HG03460 (cell line): ENCODE data around the gene MYO7B.
"Not testable (repeated sequence)": the region's sequence is repeated elsewhere in the genome, so short reads cannot be mapped to it uniquely, and the experiment has no call there.

Experiments used
- ATAC-seq: cut with Tn5 transposase; IDR thresholded peaks from one replicate; pipeline ENCODE4 v1.9.1; 2021; ENCODE audit not compliant: unreplicated experiment

The MYO7B gene

DNA sequence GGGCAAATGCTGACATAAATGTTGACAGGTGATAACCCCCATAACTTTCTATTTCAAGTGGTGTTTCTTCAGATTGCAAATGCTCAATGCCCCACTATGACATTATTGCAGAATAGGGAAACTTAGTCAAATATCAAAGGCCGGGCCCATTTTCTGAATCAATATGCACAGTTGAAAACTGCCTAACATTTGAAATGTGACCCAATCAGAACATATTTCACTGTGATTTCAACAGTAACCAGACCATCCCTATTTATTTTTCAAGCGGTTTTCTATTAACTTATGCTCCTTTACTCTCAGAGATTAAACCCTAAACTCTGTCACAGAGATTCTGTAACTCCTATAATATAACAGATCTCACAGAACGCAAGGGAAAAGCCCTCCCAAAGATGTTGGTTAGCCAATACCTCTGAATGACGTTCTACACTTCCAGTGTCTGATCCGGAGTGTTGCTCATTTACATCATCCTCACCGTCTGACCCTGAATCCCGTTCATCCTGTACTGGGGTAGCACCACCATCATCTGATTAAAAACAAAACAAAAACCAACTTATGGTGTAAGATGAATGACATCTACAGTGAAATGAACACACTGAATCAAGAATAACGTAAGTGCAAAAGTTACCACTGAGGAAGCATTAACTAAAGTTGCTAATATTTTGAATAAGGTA, 12.1 kb upstream of the MYO7B start:
- no peak for ATAC-seq

DNA sequence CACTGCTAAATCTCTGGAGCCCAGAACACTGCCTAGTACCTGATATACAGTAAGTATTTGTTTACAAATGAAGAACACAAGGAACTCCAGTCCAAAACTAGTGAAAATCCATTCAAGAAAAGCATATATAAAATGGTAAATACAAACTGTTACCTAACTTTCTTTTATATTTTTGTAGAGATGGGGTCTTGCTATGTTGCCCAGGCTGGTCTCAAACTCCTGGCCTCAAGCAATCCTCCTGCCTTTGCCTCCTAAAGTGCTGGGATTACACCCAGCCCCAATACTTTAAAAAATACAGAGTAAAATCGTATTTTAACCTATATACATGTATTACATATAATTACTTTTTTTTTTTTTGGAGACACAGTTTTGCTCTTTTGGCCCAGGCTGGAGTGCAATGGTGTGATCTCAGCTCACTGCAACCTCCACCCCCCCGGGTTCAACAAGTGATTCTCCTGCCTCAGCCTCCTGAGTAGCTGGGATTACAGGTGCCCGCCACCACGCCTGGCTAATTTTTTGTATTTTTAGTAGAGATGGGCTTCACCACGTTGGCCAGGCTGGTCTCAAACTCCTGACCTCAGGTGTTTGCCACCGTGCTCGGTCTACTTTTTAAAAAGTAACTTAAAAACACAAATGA, 11.2 kb upstream of the MYO7B start:
- ATAC-seq = not testable (repeated sequence)

DNA sequence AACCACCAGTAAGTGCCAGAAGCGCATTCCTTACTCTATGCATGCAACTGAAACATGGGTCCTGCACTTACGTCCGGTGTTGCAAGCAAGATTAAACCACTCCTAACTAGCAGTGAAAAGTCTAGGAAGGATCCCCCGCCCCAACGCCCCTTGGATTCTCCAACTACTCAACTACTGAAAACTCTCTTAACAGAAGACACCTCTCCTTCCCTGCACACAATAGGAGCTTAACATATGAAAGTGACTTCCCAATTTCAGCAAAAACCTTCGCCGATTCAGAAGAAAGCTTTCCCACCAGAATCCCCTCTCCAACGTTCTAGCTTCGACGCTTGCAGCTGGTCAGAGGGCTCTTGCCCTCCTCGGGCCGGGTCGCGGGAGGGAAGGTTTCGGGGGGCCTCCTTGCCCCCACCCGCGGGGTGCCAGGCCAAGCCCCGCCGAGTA, 9.8 kb upstream of the MYO7B start:
- no peak for ATAC-seq

DNA sequence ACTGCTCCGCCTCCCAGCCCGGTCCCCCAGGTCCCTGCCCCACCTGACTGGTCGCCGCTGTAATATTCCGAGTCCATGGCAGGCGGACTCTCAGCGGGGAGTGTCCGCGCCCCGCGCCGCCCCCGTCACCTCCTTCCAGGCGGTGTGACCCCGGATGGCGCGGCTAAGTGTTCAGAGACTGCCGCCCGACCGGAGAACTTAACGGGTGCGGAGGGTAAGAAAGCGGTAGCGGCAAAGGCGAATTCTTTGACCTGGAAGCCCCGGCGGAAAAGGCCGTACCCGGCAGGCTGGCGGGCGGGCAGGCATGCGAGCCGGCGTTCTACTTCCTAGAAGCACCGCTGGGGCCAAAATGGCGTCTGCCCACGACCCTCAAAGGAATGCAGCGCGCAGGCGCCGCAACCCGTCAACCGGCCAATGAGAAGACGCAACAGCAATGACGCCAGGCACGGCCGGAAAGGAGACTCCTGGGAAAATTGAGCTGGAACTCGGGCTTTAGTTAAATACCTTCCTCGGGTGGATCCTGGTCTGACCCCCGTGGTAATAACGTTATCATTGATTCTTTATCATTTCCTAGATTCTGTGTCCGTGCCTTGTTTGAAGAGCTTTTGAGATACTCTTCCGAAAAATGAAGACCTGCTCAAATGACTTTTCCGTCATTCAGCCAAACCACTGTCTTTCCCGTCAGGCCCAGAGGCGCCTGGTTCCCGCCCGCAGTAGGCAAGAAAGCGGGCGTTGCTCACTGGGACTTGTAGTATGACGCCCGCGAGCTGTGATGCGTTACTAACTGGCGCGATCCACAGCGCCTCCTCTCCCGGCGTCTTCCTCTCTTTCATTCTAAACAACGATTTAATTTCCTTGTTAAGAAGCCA, 9.1 kb upstream of the MYO7B start, which contains the start of gene IWS1:
IWS1 (minus strand) TSS at position 358 of the 869 bp plus-strand sequence; CDS start at position 77, 281 bp downstream.
- peak; percentile 88 for ATAC-seq

DNA sequence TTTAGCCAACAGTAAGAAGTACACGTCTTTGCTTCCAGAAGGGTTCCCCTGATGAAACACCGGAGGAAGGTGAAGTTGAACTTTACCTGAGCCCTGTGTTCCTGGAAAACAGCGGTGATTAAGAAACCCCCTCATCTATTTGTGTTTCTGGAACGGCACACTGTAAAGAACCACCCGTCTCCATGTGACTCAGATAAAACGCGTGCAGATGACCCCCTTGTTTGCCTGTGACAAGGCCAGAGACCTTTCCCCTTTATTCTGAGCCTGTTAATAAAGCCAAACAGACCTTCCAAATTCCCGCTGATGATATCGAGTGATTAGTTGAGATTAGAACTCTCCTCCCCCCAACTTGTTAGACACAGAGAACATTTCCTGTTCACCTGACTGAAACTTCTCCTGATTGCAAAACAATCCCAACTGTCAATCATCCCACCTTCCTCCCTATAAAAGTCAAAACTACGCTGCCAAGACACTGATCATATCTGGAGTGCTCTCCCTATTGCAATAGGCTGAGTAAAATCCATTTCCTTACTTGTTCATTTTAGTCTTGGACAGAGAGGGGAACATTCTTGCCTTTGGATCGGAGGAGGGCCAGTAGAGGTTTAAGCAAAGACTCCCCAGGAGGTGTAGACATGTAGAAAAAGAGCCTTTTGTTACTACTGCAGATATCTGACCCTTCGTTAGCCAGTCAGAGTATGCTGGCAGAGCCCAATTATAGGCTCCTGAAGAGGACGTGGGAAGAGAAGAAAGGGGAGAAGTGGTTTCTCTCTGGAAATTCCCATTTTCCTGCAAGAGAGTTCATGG, 8.3 kb upstream of the MYO7B start:
- peak; percentile 15 for ATAC-seq

DNA sequence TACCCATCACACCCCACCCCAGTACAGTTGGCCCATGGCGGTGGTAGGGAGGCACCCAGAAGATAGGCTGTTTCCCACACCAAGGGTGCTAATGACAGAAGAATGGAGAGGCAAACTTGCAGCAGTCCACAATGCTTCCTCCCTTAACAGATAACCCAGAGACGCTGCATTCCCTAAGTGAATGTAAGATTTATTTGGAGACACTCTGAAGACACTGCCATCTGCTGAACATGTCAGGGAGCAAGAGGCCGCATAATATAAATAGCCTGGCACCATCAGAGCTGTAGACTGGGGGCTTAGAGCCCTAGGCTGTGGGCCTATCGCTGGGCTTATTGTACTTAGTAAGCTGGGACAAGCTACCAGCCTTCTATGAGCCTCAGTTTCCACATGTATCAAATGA, 7.0 kb upstream of the MYO7B start:
- ATAC-seq = no peak

DNA sequence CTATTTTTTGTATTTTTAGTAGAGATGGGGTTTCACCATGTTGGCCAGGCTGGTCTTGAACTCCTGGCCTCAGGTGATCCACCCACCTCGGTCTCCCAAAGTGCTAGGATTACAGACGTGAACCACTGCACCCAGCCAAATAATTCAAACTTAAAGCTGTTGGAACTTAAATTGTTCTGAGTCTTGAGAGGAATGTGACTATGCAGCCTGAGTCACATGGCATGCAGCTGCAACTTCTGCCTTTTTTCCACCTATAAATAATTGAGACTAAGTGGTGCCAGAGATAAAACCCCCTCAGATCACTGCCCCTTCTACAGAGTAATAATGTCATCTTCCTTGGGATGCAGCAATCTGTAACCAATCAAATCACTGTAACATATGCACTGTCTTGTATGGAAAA, 6.1 kb upstream of the MYO7B start:
- ATAC-seq = not testable (repeated sequence)

DNA sequence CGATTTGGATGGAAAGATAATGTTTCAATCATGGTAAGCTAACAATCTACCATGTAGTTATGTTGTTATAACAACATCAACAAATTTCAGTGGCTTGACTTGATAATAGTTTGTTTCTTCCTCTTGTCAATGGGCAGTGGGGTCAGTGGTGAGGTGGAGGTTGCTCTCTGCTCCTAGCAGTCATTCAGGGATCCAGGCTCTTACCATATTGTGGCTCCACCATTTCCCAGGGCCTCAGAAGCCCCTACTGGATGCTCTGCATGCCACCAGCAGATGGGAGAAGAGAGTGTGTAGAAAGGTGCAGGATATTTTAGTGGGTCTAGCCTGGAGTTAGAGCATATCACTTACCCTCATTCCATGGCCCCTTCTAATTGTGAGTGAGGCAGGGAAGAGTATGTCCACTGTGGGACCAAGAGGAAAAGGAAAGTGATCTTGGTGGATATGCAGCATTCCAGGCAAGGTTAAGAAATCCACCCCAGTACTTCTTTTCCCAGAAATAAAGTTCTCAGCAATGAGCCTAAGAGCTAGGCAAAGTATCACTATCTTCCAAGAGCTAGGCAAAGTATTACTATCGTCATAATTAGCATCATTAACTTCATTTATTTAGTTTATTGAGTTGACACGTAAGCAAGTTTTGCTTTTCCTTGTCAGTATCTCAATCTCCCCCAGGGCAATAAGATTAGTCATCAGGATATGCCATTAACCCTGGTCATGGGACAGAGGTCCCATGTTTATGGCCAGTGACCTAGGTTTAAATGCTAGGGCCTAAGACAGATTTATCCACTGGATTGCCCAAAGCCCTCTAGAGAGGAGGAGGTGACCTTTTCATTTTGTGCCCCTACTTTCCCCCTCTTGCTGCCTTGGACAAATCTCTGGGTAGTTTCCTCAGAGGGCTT, 5.0 kb upstream of the MYO7B start:
- ATAC-seq = no peak

DNA sequence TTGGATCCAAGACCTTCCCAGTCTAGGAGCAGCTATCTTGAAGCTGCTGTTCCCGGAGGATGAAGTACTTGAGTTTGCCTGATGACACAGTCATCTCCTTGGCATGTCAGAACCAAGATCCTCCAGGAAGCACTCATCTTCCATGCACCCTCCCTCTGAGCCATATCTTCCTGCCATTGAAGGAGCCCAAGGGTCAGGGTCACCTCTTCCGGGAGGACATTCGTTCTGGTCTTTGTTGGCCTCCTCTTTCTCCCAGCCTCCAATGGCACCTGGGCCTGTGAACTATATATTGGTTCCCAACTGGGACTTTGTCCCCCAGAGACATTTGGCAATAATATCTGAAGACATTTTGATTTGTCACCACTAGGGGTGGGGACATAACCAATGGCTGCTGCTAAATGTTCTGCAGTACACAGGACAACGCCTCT, 4.2 kb upstream of the MYO7B start:
- no peak for ATAC-seq

DNA sequence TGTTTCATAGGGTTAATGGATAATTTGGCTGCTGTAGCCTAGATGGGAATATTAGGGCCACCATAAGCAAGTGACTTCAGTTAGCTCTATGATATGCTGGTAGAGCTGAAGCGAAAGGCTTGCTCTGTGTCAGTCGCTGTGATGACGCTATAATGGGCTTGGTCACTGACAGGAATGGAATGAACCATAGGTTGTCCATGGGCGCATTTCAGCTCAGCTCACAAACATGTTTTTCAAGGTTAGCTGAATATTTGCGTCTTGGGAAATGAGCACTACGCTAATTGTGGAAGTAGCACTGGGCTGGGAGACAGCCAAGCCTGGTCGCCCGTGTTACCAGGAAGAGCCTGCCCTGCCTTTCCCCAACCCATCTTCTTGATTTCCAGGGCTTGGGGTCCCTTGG, 3.2 kb upstream of the MYO7B start:
- no peak for ATAC-seq

DNA sequence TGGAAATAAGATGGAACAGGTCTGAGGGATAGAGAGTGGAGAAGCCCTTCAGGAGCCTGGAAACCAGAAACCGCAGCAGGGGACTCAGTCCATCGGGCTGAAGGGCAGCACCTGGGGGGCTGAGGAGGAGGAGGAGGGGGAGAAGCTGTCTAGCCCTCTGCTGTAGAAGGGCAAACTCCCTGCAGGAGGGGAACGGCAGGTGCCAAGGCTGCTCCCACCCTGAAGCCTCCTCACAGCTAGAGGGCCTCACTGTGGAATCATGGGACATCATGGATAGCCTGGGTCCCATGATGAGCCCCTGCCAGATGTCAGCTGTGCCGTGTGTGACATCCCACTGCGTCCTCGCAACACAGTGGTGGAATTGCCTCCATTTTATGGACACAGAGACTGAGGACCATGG, 435 bp downstream of the MYO7B start:
- ATAC-seq = no peak

DNA sequence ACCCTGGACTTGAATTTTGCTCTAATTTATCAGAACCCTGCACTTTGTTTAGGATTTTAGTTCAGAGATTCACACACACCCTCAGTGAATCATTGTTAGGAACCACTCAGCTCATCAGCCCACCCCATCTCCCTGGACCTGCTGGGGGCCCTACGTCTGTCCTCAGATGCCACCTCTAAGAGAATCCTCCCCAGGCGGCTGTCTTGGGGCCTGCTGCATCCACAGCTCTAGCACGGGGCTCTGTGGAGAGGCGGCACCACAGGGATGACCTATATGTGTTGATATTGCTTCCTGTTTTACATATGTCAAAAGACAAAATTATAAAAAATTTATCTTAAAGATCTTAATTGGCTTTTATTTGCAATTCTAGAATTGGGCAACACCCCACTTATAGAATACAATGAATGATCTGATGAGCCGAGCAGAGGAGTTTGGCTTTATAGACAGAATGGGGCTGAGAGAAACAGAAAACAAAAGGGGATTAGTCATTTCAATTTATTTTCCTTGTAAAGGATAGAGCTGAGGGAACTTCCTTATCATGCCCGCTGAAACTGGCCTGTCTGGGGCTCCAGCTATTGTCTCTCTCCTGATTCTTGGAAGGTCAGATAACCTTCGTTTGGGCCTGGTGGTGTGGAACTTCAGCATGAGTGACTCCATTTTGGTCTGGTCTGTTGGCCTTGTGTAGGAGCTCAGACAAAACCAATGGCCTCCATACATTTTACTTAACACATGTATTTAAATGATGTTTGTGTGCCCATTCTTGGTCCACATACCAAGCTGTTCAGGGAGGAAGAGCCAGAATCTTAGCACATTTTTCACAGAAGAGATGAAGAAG, 1.4 kb downstream of the MYO7B start:
- ATAC-seq = no peak

DNA sequence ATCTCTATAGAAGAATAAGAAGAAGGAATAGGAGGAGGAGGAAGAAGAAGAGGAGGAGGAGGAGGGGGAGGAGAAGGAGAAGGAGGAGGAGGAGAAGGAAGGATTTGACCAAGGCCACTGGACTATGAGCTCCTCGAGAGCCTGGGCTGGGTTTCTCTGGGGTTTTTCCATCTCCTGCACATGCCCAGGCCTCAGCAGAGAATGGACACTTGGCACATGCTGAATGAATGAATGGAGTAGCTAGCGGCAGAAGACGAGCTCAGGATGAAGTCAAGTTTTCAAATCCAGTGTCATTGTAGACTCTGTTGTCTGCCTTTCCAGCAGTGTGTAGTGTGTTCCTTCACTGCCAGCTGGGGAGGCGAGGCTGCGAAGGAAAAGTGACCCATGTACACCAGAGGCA, 2.2 kb downstream of the MYO7B start:
- no peak for ATAC-seq

DNA sequence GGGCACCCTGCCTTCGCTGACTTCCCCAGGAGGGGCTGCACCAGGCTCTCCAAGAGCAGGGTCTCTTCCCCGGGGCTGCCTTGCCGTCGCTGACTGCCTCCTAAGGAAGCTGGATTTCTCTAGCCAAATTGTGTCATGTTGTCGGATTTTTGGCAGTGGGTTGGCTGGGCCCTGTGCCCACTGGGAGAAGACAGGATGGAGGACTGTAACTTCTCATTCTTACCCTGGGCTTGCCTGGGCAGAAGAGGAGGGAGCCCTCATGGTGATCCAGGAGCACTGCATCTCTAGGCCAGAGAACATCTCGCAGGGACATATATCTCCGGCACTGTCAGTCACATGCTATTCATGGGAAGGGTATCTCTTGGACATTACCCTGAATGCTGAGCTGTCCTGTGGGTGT, 6.3 kb downstream of the MYO7B start:
- ATAC-seq = no peak

DNA sequence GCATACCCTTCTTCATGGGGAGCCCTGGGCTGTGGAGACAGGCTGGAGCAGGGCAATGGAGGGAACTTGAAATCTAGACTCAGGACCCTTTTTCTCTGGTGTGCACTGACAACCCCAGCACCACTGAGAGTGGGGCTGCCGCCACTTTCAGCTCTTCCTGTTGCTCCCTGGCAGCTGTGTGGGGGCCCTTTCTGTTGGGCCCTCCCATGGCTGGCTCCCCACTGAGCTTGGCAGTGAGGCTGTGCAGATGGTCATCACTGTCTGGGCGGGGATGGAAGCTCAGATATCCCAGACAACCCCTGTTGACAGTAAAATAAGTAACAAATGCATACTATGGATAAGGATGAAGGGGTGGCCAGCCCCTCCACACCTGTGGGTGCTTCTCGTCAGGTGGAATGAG, 6.7 kb downstream of the MYO7B start:
- ATAC-seq = no peak

DNA sequence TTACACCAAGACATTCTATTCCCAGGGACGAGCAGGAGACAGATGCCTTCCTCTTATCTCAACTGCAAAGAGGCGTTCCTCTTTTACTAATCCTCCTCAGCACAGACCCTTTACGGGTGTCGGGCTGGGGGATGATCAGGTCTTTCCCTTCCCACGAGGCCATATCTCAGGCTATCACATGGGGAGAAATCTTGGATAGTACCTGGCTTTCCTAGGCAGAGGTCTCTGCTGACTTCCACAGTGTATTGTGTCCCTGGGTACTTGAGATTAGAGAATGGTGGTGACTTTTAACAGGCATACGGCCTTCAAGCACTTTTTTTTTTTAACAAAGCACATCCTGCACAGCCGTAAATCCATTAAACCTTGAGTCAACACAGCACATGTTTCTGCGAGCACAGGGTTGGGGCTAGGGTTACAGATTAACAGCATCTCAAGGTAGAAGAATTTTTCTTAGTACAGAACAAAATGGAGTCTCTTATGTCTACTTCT, 7.6 kb downstream of the MYO7B start:
- not testable (repeated sequence) for ATAC-seq

DNA sequence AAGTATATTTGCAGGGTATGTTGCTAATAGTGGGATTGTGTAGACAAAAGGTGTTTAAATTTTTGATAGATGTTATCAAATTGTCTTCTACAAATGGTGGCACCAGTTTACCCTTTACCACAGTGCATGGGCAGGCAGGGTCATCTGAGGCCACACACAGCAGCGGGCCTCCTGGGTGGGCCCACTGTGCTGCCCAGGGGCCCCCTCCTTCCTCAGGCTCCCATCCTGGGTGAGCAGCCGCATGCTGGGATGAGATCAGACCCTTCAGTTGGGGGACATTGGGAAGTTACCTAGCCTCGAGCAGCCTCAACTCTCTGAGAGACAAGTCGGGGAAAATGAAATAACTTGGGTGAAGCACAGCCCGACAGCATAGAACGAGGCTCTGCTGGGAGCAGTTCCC, 9.7 kb downstream of the MYO7B start:
- ATAC-seq = no peak

DNA sequence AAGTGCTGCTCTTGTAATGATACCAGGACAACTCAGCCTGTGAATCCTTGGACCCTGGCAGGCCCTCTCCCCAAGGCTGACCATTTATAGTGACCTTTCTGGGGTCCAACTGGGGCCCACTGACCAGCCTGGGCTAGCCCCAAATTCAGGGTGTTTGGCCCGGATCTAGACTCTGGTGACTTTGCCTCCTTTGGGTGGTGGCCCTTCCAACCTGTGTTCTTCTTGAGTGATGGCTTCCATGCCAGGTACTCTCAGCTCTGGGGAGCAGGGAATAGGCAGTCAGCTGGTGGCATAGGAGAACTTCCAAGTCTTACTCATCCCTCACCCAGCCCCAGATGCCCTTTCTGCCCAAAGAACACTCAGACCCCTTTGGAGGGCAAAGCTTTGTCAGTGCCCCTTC, 10.3 kb downstream of the MYO7B start:
- no peak for ATAC-seq

DNA sequence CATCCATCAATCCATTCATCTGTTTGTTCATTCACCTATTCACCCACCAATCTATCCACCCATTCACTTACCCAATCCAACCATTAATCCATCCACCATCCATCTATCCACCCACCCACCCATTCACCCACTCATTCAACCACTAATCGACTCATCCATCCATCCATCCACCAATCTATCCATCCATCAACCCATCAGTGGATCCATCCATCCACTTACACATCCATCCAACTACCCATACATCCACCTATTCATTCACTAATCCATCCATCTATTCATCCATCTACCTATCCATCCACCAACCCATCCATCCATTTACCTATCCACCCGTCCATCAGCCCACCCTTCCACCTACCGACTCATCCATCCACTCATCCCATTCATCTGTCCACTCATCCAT, 11.3 kb downstream of the MYO7B start:
- ATAC-seq = no peak
